ENCODE results near the gene AUTS2.

AUTS2 gene

DNA sequence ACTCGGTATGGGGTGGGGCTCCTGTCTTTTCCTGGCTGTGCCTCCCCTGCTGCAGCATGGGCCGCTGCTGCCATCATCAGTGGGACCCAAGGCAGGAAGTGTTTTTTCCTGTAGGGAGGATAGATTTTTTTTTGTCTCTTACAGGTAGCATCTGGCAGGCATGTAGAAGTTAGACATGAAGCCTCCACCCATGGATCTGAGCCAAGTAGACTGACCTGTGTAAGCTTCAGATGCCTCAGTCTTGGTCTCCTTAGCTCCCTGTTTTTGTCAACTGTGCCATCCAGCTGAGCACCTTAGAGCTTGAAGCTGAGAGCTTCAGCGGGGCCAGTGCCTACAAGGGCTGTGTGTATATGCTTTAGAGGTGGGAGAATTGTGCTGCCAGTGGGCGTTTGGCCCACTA lies 93.5 kb downstream of the AUTS2 start:
- DNase-seq = no peak

DNA sequence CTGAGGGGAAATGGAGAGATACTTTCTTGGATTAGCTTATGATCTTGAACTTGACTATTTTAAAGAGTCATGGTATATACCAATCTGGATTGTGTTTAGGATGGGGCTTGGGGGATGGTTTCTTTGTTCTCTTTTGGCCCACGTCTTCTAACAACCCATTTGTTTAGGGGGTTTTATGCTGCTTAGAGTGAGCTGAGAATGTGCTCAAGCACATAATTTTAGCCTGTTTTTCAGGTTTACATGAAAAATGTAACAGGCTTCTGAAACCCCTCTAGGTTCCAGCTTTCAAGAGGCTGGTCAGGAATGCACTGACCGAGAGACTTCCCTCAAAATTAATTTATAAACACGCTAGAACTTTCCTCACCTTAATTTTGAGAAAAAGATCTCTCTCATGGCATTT lies 94.3 kb downstream of the AUTS2 start:
- no peak for DNase-seq

DNA sequence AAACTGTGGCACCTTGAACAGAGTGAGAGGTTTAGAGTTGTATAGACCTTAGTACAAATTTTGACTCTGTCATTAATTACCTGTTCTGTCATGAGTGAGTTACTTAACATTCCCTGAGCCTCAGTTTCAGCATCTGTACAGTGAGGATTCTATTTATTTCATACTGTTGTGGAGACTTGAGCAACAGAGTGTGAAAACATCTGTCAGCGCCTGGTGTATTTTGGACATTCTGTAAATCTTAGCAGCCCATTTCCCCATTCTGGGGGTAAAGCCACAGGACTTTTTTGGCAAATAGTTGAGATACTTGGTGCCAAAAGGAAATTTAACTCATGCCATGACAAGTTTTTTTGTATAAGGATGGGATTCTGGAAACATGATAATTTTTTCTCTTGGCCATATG lies 94.8 kb downstream of the AUTS2 start:
- DNase-seq = no peak

DNA sequence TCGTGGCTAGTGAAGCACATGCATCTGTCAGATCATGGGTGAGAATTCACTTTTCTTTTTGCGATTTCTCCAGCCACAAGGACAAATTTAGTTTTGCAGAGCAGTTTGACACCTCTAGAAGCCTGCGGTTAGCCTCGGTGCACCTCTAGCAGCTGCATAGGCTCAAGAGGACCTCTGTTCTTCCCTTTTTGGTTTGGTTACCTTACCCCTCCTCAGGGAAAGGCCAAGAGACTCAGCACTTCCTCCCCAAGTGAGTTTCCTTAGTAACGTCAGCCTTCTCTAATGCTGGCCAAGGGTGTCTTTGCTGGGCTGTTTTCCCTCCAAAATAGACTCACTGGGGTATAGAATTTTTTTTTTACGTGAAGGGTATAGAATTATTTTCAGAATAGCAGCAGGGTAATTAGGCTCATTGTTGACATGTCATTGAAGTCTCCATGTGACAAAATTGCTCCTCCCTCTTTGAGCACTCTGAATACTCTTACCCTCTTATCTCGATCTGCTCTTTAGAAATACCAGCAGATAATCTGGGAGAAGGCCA lies 97.8 kb downstream of the AUTS2 start:
- DNase-seq = peak; percentile 1

DNA sequence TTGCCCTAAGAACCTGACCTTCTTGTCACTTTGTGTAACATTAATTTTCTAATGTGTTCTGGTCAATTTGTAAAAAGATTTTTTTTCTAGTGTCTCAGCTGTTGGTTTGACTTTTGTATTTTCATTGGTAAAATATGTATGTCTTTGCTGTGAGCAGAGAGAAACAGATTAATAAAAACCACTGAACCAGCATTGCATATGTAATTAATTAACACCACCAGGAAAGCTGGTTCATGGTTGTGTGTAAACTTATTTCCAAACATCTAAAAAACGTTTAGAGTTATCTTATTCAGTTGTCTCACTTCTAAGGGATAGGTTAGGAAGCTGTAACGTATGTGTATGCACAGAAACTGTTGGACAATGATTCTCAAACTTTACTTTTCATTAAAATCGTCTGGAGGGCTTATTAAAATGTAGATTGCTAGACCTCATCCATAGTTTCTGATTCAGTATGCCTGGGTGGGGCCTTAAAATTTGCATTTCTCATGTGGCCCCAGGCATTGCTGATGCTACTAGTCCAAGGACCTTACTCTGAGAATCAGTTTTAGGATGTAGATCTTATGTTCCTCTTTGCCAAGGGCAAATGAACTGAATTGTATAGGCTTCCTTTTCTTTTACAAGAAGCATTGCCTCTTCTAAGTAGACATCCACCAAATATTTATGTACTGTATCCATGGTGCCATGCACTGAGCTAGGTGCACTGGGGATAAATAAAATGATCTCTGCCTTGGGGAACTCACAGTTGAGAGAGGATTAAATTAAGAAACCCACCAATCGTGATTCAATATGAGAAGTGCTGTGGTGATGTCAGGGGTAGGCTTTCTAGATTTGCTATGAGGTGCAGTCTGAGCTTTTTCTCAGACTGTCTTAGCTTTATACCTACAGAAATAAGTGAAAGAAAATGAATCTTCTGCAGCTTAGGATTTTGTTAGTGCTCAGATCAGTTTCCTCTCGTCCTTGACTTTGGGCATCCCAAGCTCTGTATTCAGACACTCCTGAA lies 98.7 kb downstream of the AUTS2 start:
- no peak for DNase-seq

DNA sequence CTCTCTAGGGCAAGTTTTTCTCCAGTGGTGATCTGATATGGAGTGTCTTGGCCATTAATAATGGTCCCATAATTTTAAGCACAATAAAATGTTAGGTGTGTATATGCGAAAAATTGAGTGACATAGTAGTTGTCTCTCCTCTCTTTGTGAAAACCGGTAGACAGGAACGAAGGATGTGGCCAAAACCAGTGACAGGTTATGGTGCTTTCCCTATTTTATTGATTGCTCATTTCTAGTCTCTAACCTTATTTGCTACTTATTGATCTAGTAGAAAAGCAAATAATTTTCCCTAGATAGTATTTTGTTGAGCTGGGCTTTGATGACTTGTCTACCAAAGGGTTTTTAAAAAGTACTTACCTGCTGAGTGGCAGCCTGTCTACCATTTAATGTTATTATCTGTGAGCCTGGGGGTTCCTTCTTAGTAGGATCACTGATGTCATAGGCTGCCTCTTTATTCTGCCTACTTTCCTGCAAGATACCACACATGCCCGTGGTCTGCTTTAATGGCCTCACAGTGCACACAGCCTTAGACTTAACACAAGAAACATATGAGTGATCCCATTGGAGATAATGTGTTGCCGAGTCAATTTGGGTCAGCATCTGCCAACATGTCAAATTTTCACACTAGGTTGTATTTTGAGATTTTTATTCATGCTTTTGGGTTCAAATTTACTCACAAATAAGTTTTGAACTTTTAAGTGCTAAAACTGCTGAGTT lies 100.0 kb downstream of the AUTS2 start:
- no peak for DNase-seq

DNA sequence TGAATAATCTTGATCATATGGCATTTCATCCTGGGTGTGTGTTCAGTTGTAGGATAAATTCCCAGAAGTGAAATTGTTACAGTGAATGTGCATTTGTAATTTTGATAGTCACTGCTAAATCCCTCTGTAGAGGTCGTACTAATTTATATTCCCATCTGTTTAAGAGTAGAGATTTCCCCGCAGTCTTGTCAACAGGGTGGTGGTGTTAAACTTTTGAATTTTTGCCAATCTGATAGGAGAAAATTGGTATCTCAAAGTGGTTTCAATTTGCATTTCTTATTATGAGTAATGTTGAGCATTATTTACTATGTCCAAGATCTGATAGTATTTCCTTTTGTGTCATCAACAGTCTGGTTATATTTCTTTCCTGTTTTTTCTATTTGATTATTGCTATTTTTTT lies 101.7 kb downstream of the AUTS2 start:
- DNase-seq = no peak

DNA sequence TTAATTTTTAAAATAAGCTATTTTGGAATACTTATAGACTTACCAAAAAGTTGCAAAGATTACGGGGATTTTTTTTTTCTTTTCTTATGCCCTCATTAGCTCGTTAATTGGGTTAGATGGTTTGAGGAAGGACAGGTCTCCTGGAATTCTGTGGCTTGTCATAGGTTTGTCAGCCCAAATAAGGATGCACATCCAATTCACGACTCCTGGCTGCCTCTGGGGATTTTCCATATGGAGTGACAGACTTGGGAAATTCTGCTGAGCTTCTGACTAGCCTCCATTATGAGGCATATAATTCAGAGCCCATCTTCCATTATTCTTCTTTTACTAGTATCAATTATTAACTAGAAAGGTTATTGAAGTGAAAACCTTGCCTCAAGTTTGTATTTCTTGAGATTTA lies 102.1 kb downstream of the AUTS2 start:
- DNase-seq = no peak

DNA sequence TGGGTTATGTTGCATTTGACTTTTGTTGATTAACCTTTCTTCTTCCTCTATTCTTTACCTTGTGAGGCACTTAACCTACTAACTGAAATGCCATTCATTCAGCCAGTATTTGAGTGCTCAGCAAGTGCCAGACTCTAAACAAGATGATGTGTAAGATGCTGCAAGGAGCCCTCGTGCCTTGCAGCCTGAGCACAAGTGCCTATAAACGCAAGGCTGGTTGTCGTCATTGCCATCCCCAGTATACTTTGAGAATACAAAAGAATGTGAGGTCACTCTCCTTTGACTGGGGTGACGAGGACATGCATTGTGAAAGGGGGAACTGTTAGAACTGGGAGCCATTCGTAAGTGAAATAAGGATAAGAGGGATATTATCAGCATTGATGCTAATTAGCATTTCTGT lies 103.0 kb downstream of the AUTS2 start:
- no peak for DNase-seq

DNA sequence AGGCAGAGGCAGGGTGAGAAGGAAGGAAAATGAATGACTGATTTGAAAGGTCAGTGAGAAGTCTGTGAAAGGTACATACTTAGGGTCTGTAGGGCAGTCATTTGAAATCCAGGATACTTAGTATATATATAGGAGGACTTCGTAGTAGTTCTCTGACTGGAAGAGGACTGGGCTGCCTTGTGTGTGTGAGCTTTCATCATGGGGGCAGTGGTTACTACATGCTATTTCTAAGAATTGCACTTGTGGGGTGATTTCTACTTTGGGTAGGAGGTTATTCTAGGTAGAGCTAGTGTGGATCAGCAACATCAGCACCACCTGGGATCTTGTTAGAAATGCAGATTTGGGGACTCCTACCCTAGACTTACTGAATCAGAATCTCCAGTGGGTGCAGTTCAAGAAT lies 104.1 kb downstream of the AUTS2 start:
- no peak for DNase-seq

DNA sequence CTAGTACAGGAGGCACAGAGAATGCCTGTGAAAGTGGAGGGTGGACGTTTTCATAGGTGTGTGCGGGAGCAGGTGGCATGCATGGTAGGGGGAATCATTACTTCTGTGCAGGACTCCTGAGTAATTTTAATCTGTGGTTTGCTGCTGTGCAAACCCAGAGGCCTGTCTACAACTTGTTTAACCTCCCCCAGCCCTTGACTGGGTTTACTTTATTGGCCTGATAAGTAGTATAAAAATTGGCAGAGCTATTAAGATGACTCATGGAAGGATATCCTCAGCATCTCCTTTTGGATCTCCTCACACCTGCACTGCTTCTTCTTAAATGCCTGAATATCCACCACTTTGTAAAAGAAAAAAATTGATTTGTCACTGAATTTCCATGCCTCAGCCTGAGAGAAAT lies 104.8 kb downstream of the AUTS2 start:
- DNase-seq = no peak

DNA sequence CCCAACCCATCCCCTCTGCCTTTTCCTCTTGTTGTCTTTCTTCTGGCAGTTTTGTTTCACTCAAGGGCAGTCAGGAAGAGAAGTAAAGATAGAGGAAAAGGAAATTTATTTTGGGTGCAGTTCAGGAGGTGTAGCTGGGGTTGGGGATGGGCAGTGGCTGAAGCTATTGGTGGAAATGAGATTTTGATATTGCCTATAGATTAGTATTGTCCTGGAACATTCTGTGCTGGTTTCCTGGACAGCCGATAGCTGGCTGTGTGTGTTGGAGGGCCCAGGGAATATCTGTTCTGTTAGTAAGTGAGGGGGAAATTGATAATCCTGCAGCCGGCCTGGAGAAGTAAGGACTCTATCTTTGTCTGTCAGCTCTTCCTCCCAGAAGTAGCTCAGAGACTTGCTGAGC lies 107.8 kb downstream of the AUTS2 start:
- no peak for DNase-seq

DNA sequence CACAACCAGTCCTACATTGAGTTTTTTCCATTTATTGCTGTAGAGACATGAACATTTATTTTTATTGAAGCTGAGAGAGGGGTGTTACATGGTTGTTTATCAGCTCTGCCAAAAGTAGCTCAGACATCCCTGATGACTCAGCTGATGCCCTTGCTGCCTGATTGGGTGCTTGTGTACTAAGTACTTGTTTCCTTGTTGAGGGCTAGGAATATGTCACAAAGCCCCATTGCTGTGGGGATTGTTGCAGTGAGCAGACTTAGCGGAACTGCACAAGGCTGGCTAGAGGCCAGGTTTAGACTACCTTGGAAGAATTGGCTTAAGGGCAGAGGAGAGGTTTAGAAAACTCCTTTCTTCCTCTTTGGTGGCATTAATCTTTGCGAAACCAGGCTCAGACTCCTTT lies 110.6 kb downstream of the AUTS2 start:
- DNase-seq = no peak

DNA sequence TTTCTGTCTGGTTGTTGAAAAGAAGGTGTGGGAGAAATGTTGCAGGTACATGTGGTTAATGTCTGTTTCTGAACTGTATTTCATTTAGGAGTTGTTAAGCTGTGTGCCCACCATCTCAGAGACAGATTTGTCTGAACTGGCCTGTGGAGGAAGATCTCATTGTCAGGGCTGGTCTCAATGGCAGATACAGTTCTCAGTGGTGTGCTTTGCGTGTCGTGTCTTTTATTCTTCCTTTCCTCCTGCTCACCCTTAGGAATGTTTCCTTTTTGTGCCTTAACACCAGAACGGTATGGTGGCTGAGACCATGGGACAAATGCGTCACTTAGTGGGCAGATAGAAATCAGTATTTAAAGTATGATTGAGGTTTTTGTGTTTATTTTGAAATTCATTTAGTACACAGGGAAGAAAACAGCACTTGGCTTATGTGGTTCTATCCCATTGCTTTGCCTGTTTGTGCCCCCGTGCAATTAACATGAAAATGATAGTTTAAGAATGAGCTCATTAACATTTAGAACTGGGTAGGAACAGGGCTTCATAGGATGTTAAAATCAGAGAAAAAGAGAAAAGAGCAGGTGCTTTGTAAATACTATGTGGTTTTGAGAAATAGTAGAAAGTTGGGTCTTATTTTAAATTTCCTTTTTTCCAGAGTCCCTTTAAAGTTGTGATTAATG lies 112.6 kb downstream of the AUTS2 start:
- no peak for DNase-seq

DNA sequence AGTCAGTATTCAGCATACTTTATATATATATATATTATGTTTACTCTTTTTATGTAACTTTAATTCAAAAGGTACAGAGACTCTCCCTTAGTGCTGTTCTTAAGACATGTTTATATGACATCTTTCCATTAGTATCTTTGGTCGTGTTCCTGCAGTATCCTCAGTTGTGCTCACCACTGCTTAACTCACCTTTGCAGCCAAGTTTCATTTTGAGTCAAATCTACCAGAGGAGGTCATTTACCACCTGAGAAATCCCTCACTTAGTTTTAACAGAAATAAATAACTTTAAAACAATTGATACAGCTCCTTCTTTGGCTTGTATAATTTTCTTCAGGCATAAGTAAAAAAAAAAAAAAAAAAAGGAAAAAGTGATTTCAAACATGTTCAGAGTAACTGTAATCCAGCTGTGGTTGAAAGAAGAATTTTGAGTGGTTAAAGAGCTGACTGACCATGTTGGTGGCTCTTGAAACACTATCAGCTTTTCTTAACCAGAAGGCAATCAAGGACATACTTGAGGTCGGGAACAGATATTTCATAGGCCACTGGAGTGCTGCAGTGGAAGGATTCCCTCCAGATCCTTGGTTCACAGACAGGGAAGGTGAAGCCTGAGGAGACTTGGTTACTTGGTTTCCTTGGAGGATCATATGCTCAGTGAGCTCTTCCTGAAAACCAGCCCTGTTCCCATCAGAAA lies 116.8 kb downstream of the AUTS2 start:
- no peak for DNase-seq

DNA sequence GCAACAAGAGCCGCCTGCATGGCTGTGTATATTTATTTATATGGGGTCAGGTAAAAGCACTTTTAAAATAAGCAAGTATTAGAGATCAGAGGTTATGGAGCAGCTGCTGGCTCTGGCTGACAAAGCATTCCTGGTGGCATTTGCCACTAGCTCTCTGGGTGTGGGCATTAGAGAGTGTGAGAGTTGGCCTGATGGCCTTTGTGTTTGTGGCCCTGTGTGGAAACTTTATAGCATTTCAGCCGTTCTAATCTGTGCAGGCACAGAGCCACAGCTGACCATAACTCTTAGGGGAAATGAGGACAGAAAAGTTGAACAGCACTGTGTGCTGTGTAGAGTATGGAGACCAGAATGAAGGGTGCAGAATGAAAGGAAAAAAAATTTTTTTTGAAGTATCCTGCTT lies 118.9 kb downstream of the AUTS2 start:
- DNase-seq = no peak

DNA sequence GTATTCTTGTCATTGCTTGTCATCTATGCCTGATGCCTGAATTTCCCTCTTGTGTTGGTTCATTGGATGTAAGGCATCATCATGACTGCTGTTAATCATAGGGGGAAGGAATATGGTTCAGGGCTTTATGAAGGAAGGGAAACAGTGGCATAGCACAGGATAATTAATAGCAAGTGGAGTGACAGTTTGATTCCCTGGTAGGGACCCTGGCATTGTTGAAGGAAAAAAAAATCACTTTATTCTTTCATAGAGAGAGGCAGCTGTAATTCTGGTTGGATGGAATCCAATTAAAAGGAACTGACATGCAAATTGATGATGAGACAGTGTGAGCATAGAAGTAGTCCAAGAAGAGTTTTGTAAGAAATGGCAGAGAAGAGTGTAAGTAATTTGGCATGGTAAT lies 121.4 kb downstream of the AUTS2 start:
- DNase-seq = no peak

DNA sequence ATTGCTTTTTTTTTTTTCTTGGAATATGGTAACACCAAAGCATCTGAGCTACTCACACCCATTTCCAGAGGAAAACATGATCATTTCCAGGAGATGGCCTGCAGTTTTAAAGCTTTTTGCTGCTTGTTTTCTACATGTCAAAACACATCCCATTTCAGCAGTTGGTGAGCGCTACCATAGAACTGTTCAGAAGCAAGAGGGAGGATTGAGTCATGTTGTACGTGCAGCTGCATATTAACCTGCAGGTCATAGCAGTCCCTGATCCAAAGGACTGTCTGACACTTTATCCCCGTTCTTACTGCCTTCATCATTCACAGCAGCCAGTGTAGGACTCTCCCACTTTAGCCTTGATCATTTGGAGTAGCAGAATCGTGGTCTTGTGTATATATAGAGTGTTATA lies 124.6 kb downstream of the AUTS2 start:
- no peak for DNase-seq

DNA sequence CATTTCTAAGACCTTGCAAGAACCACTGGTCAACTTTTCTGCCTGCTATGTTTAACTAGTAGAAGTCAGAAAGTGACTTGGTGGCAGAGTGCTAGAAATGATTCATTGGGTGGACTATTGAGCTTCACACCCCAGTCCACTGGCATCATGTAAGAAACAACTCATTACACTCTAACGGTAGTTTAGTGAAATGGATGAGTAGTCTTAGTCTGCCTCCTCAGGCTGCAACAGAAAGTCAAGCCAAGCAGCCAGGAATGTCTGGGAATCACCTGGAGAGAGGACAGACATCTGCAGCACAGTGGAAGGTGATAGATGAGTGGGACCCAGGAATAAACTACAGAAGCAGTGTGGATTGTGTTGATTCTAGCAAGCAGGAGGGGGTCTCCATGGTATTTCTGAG lies 125.4 kb downstream of the AUTS2 start:
- DNase-seq = no peak

DNA sequence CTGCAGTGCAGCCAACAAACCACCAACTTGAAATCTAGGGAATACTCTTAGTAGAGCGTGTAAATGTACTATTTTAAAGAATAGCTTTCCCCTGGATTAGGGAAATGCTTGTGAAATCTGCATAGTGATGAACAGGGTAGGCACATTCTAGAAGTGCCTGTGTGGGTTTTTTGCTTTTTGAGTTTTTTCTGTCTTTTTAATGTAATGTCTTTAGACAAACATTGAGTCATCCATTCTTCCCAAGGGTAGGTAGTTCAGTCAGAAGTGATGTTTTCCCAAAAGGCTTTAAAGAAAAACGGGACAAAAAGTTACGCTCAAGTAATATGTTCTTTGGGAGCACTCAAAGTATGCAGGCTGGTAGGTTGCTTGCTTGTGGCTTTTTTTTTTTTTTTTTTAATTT lies 130.0 kb downstream of the AUTS2 start:
- DNase-seq = no peak

DNA sequence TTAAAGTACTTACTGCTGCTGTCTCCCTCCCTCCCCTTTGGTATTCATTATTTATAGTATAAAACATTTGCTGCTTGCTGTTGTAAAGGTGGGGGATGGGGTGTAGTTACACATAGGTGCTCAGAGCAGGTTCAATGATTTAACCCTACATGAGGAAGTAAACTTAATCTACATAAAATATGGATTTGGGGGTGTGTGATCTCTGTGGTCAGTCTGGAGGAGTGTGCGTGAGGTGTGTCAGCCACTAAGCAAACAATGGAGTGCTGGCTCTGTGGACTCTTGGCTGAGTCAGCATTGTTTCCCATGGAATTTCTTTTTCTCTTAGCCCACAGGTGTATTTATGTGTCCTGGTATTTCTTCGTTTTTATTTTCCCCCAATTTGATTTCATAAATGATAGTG lies 133.9 kb downstream of the AUTS2 start:
- DNase-seq = no peak

DNA sequence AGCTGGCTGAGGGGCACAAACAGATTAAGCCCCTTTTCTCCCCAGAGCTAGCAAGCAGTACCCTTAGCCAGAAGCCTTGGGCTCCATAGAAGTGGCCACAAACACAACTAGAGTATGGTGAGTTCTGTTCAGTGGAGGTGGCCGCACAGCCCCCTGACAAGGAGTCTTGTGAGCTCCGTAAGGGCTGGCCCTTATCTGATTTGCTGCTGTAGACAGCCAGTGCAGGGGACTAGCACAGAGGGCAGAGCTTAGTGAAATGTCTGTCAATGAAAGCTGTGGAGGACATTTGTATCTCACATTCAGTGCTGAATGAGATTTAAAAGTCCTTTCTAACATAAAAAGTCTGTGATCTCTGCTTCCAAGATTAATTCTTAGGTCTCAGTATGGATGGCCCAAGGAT lies 137.3 kb downstream of the AUTS2 start:
- no peak for DNase-seq
